K562 (cell line): ENCODE data around the gene PRTN3.

Experiments used
- GATAD2B ChIP-seq: fragments of 450-650 bp; IDR thresholded peaks from 2 replicates; pipeline ENCODE4 v1.6.1; 2017; ENCODE audit warnings: mild to moderate bottlenecking, borderline replicate concordance
- KAT7 ChIP-seq: sonication (generic); formaldehyde crosslinking; IDR thresholded peaks from 2 replicates; pipeline ENCODE4 v1.8.0; 2022; ENCODE audit warnings: missing genetic modification reagents, mild to moderate bottlenecking, borderline replicate concordance
- SMARCB1 ChIP-seq: IDR thresholded peaks from 2 replicates; pipeline ENCODE4 v1.6.1; 2011; ENCODE audit warnings: improper control_type of control experiment, low read depth; ENCODE audit not compliant: insufficient read length
- TAF7 ChIP-seq: fragments of 450-650 bp; IDR thresholded peaks from 2 replicates; pipeline ENCODE4 v1.6.1; 2016; ENCODE audit warnings: missing genetic modification characterization, missing compliant biosample characterization
- TBP ChIP-seq: optimal IDR thresholded peaks from 2 replicates; pipeline ENCODE3; 2011; ENCODE audit warnings: low read depth, low read length, improper control_type of control experiment
- XRCC3 ChIP-seq: fragments of 450-650 bp; IDR thresholded peaks from 2 replicates; pipeline ENCODE4 v1.6.1; 2017; ENCODE audit warnings: mild to moderate bottlenecking, moderate library complexity
- ZEB2 ChIP-seq: fragments of 450-650 bp; IDR thresholded peaks from 2 replicates; pipeline ENCODE4 v1.6.1; 2016
- ZNF695 ChIP-seq: fragments of 450-650 bp; formaldehyde crosslinking; IDR thresholded peaks from 2 replicates; pipeline ENCODE4 v1.4.0; 2020; ENCODE audit warnings: mild to moderate bottlenecking, moderate library complexity
- ZNF766 ChIP-seq: fragments of 200-800 bp; sonication (Bioruptor generic); conservative IDR thresholded peaks from 2 replicates; pipeline ENCODE4 v1.6.1; 2016; ENCODE audit warnings: missing genetic modification characterization, missing compliant biosample characterization
- TF ChIP-seq, protein P1 (sequence below): sonication (generic); formaldehyde crosslinking; IDR thresholded peaks from 2 replicates; pipeline ENCODE4 v1.9.0; 2022; ENCODE audit warnings: mild to moderate bottlenecking, missing genetic modification reagents
- TF ChIP-seq, protein P2 (sequence below), 3 experiments: IDR thresholded peaks in 2 of 3; conservative IDR thresholded peaks in 1 of 3; 2 replicates each; pipeline ENCODE4 v1.5.1; 2011 to 2012; ENCODE audit warnings: low read length in 3 of 3, mild to moderate bottlenecking in 3 of 3, control low read depth in 2 of 3, improper control_type of control experiment in 1 of 3, inconsistent platforms in 1 of 3, low read depth in 1 of 3, mixed read lengths in 1 of 3, moderate library complexity in 1 of 3; ENCODE audit not compliant: insufficient read depth in 2 of 3
- TF ChIP-seq, protein P3 (sequence below): sonication (generic); formaldehyde crosslinking; IDR thresholded peaks from 2 replicates; pipeline ENCODE4 v1.8.1; 2023; ENCODE audit warnings: mild to moderate bottlenecking, missing genetic modification reagents
- TF ChIP-seq, protein P4 (sequence below), 2 experiments: fragments of 450-650 bp; formaldehyde crosslinking in 1 of 2; IDR thresholded peaks; 2 replicates each; pipeline versions ENCODE4 v1.4.0 to v1.6.1; 2014 to 2020; ENCODE audit warnings: mild to moderate bottlenecking in 2 of 2, borderline replicate concordance in 1 of 2, low read depth in 1 of 2

DNA sequence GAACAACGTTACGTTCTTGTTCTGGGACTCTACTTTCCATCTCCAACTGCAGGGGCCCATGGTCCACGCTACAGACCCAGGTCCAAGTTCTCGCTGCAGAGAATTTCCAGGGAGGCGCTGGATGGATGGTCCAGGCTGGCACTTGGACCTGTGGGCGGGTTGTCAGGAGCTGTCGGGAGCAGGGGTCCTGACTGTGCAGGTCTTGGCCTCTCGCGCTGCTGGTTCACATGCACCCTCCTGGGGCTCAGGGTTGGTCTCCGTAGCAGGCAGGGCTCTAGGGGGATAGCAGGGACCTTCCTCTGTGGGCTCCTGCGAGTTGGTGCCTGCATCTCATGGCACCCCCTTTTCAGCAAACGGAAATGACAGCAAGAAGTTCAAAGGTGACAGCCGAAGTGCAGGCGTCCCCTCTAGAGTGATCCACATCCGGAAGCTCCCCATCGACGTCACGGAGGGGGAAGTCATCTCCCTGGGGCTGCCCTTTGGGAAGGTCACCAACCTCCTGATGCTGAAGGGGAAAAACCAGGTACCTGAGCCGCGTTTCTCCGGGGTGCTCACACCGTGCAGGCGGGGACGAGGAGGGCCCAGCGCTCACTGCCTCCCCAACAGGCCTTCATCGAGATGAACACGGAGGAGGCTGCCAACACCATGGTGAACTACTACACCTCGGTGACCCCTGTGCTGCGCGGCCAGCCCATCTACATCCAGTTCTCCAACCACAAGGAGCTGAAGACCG is 36.9 kb upstream of the PRTN3 start:
- TF ChIP-seq, protein P1, sequence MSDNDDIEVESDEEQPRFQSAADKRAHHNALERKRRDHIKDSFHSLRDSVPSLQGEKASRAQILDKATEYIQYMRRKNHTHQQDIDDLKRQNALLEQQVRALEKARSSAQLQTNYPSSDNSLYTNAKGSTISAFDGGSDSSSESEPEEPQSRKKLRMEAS = no peak
- TF ChIP-seq ZNF695 (CRISPR knock-in tag) (no peak), ZNF766 (CRISPR knock-in tag) (no peak), GATAD2B (no peak), TBP (no peak), SMARCB1 (no peak), TAF7 (no peak), XRCC3 (no peak), ZEB2 (no peak), KAT7 (CRISPR knock-in tag) (no peak)
- TF ChIP-seq, protein P2, sequence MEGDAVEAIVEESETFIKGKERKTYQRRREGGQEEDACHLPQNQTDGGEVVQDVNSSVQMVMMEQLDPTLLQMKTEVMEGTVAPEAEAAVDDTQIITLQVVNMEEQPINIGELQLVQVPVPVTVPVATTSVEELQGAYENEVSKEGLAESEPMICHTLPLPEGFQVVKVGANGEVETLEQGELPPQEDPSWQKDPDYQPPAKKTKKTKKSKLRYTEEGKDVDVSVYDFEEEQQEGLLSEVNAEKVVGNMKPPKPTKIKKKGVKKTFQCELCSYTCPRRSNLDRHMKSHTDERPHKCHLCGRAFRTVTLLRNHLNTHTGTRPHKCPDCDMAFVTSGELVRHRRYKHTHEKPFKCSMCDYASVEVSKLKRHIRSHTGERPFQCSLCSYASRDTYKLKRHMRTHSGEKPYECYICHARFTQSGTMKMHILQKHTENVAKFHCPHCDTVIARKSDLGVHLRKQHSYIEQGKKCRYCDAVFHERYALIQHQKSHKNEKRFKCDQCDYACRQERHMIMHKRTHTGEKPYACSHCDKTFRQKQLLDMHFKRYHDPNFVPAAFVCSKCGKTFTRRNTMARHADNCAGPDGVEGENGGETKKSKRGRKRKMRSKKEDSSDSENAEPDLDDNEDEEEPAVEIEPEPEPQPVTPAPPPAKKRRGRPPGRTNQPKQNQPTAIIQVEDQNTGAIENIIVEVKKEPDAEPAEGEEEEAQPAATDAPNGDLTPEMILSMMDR (IDR thresholded peaks at IDR 0.05 in 2 of 3, conservative IDR thresholded peaks at IDR 0.05 in 1 of 3; ENCODE audit: insufficient read depth in 2 of 3, low read depth in 1 of 3, low read length in 3 of 3) = no peak
- TF ChIP-seq, protein P3, sequence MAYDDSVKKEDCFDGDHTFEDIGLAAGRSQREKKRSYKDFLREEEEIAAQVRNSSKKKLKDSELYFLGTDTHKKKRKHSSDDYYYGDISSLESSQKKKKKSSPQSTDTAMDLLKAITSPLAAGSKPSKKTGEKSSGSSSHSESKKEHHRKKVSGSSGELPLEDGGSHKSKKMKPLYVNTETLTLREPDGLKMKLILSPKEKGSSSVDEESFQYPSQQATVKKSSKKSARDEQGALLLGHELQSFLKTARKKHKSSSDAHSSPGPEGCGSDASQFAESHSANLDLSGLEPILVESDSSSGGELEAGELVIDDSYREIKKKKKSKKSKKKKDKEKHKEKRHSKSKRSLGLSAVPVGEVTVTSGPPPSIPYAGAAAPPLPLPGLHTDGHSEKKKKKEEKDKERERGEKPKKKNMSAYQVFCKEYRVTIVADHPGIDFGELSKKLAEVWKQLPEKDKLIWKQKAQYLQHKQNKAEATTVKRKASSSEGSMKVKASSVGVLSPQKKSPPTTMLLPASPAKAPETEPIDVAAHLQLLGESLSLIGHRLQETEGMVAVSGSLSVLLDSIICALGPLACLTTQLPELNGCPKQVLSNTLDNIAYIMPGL (CRISPR knock-in tag) = no peak
- TF ChIP-seq, protein P4, sequence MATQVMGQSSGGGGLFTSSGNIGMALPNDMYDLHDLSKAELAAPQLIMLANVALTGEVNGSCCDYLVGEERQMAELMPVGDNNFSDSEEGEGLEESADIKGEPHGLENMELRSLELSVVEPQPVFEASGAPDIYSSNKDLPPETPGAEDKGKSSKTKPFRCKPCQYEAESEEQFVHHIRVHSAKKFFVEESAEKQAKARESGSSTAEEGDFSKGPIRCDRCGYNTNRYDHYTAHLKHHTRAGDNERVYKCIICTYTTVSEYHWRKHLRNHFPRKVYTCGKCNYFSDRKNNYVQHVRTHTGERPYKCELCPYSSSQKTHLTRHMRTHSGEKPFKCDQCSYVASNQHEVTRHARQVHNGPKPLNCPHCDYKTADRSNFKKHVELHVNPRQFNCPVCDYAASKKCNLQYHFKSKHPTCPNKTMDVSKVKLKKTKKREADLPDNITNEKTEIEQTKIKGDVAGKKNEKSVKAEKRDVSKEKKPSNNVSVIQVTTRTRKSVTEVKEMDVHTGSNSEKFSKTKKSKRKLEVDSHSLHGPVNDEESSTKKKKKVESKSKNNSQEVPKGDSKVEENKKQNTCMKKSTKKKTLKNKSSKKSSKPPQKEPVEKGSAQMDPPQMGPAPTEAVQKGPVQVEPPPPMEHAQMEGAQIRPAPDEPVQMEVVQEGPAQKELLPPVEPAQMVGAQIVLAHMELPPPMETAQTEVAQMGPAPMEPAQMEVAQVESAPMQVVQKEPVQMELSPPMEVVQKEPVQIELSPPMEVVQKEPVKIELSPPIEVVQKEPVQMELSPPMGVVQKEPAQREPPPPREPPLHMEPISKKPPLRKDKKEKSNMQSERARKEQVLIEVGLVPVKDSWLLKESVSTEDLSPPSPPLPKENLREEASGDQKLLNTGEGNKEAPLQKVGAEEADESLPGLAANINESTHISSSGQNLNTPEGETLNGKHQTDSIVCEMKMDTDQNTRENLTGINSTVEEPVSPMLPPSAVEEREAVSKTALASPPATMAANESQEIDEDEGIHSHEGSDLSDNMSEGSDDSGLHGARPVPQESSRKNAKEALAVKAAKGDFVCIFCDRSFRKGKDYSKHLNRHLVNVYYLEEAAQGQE (IDR thresholded peaks at IDR 0.05; ENCODE audit: borderline replicate concordance) = no peak
- TF ChIP-seq, protein P4 (CRISPR knock-in tag; IDR thresholded peaks at IDR 0.05; ENCODE audit: low read depth) = no peak
